Astrocyte of the hippocampus (primary cell): Measurements from ENCODE around the gene COL24A1.
"Not testable (repeated sequence)": the region's sequence is repeated elsewhere in the genome, so short reads cannot be mapped to it uniquely, and the experiment has no call there.

ENCODE experiments used
- DNase-seq: peaks from one replicate; pipeline ENCODE4 v3.0.0; 2011; ENCODE audit warnings: low read depth, low spot score

COL24A1 gene

DNA sequence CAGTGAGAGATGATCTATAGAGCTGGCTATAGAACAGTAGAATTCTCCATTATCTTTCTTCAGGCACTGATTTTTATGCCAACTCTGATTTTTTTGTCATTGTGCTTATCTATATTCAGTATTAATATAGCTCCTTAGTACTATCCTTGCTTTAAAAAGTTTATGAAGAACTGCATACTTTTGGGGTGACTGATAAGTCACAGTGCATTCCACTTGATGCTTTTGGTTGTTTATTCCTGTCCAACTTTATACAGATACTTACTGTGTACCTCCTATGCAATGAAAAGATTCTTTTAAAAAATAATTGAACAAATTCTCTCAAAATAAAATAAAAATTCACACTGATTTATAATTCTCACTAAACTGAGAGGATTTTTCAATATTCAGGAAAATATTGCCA lies 71.6 kb downstream of the COL24A1 start:
- DNase-seq = no peak

DNA sequence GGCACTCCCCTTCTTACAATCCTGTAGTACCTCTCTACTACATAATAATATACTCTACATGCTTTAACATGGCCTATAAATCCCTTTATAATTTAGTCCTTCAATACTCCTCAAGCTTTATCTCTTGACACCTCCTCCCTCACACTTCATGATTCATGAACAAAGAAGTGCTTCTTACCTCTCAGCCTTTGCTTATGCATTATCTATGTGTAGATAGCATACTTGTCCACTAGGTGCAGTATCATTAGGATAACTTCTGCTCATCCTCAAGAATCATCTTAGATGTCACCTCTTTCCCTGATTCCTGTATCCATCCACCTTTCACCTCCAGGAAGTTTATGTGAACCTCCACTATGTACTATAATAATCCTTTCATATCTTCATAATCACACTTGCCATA lies 74.4 kb downstream of the COL24A1 start:
- DNase-seq = no peak

DNA sequence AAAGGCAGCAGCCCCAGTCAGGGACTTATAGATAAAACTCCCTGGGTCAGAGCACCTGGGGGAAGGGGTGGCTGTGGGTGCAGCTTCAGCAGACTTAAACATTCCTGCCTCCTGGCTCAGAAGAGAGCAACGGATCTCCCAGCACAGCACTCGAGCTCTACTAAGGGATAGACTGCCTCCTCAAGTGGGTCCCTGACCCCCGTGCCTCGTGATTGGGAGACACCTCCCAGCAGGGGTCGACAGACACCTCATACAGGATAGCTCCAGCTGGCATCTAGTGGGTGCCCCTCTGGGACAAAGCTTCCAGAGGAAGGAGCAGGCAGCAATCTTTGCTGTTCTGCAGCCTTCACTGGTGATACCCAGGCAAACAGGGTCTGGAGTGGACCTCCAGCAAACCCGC lies 84.1 kb downstream of the COL24A1 start:
- not testable (repeated sequence) for DNase-seq

DNA sequence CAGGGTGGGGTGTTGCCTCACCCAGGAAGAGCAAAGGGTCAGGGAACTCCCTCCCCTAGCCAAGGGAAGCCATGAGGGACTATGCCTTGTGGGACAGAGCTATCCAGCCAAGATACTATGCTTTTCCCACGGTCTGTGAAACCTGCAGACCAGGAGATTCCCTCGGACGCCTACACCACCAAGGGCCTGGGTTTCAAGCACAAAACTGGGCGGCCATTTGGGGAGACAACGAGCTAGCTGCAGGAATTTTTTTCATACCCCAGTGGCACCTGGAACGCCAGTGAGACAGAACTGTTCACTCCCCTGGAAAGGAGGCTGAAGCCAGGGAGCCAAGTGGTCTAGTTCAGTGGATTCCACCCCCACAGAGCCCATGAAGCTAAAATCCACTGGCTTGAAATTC lies 84.7 kb downstream of the COL24A1 start:
- not testable (repeated sequence) for DNase-seq

DNA sequence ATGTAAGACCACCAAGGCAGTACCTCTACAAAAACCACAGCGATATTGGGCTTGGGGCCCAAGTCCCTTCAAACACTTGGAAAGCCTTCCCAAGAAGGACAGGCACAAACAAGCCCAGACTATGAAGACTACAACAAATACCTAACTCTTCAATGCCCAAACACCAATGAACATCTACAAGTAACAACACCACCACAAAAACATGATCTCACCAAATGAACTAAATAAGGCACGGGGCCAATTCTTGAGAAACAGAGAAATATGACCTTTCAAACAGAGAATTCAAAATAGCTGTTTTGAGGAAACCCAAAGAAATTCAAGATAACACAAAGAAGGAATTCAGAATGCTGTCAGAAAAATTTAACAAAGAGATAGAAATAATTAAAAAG lies 86.8 kb downstream of the COL24A1 start:
- peak; percentile 51 for DNase-seq

DNA sequence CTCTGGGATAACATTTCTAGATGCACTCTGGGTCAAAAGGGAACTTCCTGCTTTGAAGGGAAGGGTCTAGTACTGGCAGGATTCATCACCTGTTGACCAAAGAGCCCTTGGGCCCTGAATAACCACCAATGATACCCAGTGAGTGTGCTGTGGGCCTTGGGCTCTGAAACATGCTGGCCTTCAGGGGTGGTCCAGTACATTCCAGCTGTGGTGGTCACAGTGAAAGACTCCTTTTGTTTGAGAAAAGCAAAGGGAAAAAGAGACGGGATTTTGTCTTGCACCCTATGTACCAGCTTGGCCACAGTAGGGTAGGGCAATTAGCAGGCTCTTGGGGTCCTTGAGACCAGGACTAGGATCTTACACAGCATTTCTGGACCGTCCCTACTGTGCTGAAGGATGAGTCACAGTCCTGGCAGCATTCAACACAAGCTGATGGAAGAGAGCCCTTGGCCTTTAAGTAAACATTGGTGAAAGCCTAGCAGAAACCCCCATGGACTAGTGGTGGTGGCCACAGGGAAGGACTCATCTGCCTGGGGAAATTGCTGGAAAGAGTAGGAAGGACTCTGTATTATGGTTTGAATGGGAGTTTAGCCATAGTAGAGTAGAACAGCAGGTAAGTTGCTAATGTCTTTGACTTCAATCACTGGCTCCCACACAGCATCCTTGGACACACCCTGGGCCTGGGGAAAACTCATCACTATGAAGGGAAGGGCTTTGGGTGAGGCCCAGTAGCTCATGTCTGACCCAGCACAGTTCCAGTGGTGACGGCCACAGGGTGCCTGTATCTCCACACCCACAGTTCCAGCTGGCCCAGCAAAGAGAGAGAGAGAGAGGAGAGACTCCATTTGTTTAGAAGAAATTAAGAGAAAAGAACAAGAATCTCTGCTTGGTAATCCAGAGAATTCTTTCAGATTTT lies 87.5 kb downstream of the COL24A1 start:
- peak; percentile 22 for DNase-seq

DNA sequence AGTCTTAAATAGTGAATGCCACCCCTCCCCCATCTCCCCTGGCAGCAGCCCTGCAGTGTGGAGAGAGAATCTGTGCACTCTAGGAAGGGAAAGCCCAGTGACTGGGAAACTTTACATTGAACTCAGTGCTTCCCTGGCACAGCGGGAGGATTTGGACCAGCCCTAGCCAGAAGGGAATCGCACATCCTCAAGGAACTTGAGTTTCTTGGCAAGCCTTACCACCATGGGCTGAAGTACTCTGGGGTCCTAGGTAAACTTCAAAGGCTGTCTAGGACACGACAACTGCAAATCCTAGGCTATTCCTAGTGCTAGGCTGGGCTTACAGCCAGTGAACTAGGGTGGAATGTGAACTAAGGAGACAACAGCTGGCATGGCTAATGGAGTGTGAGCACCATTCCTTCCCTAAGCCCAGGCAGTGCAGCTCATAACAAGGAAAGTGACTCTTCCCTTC lies 88.3 kb downstream of the COL24A1 start:
- peak; percentile 42 for DNase-seq

DNA sequence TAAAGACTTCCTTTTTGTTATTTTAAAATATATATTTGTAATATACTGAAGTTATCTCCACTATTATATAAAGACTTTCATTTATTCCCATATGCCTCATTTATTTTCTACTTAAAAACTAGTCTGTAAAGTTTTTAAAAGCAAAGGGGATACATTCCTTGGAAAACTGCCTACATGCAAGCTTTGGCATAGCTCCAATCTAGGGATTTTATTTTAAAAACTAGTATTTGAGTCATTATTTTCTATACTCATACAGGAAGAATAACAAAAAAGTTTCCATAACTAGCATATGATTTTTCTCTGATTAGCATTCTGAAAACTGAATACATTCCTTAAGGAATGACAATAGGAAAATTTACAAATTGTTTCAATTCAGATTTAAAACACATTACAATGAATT lies 88.9 kb downstream of the COL24A1 start:
- peak; percentile 7 for DNase-seq

DNA sequence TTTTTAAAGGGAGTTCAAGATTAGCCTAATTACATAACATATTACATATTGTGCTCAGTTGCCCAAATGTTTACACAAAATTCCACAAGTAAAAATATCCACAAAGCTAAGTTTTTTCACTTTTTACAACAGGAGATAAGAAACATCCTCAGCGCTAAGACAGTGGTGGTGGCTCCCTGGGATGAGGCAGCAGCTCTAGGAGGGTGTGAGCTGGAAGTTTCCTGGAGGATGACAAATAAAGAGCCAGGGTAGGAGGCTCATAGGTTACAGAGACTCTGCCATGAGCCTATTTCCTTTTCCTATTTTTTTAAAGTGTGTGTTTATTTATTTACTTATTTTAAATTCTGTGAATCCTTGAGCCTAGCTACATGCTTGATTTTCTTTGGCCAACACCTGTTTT lies 91.7 kb downstream of the COL24A1 start:
- DNase-seq = no peak

DNA sequence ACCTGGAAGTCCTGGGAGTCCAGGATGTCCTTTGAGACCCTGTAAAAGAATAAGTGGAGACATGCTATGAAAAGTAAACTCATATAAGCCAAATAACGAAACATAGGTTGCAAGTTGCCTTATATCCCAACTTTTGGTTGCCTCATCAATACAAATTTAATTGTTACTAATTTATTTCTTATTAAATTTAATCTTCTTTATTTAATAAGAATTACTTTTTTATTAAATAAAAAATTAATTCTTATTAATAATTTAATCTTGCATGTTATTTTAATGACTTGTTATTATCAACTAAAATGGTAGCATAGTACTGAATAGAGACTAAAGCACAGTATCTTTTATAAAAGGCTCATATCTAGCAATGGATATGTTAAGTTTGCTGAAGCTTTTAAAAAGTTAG lies 92.9 kb downstream of the COL24A1 start:
- no peak for DNase-seq

DNA sequence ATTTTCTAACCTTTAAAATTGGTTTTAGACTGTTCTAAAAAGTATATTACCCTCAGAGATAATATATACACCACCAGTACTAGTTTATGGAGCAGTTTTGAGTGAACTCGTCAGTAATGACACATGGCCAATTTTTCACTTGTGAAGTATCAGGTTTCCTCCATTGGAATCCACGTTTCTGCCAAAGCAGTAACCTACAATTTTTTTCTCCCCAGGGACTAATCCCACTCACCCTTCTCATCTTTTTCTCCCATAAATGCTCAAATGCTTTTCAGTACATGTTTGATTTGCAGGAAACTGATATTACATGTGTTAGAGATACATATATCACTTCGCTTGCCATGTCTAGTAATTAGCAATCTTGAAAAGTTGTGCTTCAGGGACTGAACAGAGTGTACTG lies 94.1 kb downstream of the COL24A1 start:
- peak; percentile 34 for DNase-seq

DNA sequence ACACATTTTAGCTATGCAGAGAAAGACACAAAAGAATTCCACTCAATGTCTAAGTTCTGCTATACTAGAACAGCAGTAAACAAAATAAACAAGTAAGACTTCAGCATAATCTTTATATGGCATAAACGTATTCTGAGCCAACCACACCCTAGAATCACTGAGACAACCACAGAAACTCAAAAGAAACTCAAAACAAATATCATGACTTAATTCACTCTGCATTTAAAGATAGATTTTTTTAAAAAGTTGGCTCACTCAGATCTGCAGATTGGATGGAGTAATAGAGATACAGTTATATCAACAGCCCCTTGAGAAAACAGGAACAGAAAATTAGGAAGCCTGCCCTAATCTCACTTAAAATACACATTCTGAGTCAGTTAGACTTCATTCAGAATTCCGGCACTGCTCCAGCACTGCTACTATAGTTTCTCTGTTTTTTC lies 95.0 kb downstream of the COL24A1 start:
- peak; percentile 6 for DNase-seq

DNA sequence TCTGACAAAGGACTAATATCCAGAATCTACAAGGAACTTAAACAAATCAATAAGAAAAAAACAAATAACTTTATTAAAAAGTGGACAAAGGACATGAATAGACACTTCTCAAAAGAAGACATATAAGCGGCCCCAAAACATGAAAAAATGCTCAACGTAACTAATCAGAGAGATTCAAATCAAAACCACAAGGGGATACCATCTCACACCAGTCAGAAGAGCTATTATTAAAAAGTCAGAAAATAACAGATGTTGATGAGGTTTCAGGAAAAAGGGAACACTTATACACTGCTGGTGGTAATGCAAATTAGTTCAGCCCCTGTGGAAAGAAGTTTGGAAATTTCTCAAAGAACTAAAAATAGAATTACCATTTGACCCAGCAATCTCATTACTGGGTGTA lies 102.2 kb downstream of the COL24A1 start:
- DNase-seq = no peak

DNA sequence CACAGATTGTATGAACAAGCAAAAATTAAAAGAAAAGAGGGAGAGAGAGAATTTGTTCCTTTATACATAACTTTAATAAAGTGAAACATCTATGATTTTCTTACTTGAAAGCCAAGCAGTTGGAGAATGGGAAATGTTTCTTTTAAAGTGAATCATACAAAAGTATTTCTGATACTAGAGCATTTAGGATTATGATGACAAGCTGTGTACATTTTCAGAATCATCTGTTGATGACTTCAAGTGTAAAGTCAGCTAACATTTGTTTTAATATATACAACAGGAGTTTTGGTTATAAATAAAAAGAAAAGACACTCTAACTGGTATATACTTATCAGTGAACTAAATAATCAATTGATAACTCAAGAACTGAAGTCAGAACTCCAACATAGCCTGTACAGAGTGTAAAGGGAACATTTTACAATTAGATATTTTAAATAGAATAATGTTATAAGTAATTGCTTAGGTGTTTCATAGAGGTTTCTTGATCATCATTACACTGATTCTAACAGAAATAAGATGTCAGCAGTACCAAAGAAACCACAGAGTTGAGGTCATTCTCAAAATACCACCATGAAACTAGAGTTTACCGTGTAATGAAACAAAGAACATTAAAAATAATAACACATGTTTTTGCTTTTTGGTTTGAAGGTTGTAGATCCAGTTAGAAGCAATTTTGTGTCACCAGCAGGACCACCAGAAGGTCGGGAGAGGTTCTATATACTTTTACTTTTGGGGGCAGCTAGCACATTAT lies 103.4 kb downstream of the COL24A1 start:
- no peak for DNase-seq

DNA sequence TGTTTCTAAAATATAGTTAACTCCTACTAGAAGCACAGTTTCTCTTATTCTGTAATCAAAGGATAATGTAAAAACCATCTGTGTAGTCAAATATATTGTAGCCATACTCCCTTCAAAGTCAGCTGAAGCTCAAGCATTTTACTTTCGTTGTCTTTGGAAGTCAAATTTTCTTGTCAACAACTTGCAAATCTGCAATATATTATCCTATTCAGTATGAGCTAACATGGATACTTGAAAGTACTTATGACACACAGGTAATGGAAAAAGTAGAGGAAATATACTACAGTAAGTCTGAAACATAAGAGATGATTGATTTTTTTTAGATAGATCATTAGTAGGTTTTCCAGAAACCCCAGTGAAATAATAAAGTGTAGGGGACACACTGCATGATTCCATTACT lies 121.5 kb downstream of the COL24A1 start:
- DNase-seq = no peak

DNA sequence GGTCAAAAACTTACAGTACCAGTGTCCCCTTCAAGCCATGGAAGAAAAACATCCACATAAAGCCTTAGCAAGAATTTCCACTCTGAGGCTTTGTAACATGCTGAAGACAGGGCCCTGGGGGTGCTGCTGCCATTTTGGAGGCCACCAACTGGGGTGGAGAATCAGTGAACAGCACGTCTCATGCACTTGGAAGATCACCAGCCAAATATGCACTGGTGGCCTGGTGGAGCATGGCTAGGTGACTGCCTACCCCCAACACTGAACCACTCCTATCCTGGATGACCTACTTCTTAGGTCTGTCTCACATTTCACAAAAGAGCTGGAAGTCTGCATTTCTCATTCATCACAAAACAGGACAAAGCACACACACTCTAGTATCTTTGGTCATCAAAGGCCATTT lies 126.4 kb downstream of the COL24A1 start:
- DNase-seq = no peak

DNA sequence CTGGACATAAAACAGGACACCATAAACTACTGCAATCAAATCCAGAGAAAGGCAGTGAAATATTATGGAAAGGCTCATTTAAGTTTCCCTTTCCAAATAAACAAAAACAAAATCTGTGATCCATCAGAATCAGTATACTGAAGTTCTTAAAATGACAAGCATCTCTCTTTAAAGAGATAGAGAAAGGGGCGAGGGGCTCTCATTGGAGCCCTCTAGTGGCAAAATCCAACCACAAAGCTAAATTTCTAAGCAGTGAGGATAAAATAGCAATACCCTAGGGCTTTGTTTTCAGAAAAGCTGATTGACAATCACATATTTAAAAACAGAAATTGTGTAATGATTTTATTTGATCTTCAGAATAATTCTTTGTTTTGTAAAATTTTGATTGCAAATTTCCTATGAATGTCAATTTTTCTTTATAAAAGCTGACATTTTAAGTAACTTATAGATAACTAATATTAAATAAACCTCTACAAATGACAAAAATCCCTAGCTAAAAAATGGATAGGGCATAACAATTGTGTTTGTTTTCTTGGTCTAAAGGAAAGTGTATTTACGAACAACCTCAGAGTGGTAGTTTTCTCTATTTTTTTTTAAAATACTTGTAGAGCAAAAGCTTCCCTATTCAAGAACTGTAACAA lies 138.2 kb downstream of the COL24A1 start:
- peak; percentile 56 for DNase-seq

DNA sequence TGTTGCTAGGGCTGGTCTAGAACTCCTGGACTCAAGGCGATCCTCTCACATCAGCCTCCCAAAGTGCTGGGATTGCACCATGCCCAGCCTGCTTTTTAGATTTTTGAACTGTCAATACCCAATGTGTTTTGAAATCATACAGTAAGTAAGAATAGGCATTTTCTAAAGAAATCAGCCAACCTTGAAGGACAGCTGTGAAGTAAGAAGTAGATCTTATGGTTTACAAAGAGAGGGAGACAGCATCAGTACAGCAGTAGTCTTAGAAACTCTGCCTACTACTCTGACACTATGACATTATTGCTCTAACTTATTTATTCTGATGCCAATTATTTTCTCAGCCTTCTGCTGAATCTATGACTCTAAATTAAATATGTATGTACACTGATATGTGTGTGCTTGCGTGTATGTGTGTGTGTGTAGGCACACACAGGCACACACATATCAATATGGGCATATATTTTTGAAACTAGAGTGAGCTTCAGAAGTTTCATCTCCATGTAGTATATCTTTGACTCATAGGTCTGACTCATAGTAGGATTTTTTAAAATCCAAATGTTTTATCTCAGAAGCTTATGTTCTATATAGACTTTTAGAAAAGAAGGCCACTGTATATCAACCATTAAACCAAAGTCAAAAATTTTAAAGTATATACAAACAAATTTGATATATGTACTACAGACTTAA lies 140.4 kb downstream of the COL24A1 start:
- no peak for DNase-seq

DNA sequence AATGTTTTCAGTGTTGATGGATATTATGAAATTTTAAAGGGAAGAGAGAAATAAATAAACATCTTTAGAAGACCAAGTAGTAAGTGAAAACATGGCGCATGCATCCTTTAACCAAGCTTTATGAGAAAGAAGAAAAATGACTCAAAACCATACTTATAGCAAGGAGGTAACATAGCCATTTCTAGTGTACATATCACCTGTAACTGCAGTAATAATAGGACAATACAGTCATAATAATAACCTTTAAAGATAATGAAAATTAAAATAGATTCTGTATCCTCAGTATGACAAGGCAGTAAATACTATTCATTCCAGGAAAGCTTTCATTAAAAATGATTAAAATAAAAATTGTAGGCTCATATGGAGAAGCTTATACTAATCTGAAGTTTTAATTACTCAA lies 141.2 kb downstream of the COL24A1 start:
- no peak for DNase-seq

DNA sequence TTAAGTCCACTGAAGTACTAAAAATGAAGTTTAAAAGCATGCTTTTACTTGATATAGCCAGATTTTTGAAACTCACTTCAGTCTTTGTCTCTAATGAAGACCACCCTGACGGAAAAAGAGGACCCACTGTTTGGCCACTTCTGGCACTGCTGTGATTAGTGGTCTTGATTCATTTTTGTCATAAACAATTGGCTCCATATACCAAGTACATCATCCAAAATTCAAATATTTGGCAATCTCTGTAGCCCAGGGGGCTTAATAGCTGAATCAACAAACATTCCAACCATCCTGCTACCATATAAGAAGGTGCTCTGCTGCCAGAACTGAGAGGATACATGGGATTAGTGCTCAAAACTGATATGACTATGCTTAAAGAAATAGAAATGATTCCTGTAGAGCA lies 156.0 kb downstream of the COL24A1 start:
- DNase-seq = no peak

DNA sequence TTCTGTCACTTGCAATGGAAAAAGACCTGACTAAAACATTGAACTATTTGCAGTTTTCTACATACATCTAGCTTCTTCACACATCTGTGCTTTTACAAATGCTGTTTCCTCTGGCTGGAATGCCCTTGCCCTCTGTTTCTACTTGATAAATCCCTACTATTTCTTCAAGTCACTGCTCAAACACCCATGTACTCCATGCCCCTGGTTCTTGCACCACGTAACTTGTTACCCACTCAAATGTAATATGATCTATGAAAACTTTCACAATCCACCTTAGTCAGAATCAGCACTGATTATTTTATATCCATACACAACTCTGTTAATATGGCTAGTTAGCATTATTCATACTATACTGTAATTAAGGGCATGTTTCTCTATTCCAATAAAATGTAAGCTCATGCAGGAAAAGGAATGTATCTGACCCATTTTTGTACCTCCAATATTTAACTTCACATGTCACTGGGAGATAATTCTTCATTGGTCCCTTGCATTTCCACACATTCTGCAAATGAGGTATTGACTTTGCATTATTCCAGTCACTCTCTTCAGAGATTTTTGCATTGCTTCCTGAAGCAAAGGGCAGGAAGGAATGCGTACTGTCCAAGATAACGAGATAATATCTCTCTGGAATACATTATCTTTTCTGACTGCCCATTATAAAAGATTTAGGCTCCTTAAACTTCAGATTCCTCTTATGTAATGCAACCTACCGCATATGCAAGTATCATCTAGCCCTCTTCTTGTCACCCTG lies 158.3 kb downstream of the COL24A1 start:
- no peak for DNase-seq
